Activated CD4-positive, CD25-positive, alpha-beta regulatory T cell treated with anti-CD3 and anti-CD28 coated beads, Interleukin-2, amount 50 U/mL, for 16 hours (primary cell): ENCODE measurements around the gene EP300.

ENCODE experiments used
- DNase-seq: peaks from one replicate; pipeline ENCODE4 v3.0.0-alpha.2; 2020; ENCODE audit warnings: low read depth, low spot score

EP300 gene

DNA sequence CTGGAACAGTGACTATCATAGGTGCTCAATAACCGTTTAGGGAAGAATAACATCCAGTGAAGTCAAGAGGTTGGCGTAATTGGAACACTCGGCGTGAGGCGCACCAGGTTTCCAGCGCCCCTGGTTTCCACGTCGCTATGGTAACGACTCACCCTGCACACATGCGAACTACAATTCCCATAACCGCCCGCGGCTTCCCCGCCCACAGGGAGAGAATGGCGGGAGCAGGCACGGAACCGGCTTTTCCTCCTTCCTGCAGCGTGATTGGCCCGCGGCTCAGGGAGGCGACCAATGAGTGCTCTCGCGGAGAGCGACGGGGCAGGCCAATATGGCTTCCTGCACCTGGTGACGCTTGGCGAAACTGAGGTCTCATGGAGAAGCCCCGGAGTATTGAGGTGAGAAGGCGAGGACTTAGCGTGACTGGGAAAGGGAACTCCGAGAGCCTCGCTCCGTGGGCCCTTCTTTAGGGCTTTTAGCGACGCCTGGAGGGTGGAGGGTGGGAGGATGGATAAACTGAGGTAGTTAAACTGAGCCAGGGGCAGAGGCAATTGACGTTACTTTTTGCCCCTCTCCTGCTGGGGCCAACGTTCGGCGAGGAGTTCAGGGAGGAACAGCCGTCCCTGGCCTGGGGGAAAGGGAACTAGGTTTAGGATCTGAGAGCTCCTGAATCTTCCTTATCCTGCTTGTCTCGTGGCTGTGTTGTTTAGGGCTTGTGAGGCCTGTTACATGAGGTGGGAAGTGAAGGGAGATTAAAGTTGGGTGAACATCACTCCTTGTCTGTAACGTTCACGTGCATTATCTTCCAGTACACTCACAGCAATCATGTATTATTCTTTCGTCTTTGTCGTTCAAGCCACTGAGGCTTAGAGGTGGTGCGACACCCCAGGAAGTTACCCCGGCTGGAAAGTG lies 112.9 kb downstream of the EP300 start, which contains the start of gene L3MBTL2:
L3MBTL2 (plus strand) TSS at position 321 of the 909 bp plus-strand sequence; CDS start at position 372, 51 bp downstream.
- DNase-seq = peak; percentile 98

DNA sequence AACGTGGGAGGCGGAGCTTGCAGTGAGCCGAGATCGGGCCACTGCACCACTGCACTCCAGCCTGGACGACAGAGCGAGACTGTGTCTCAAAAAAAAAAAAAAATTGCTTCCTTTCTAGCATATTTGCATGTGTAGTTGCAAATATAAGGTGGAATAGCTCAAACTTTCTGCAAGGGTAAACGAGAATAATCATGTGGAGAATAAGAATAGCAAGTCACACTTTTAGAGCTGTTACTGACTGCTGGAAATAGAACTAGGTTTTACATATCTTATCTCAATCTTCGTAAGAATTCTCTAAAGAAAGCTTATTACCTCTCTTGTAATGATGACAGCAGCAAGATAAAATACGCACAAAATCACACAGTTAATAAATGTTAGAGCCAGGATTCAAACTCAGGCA lies 114.3 kb downstream of the EP300 start:
- DNase-seq = no peak

DNA sequence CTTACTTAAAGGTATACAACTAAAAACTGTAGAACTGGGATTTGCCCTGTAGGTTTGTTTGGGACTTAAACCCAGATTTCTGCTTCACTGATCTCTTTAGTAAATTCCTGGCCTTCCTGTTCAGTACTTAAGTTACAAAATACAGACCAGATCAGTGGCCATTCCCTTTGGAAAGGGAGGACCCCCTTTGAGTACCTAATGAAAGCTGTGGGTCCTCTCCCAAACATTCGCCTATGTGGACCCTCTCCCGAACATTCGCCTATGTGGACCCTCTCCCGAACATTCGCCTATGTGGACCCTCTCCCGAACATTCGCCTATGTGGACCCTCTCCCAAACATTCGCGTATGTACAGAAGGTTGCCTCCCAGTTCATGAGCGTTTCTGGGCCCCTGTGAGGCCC lies 123.0 kb downstream of the EP300 start:
- DNase-seq = no peak

DNA sequence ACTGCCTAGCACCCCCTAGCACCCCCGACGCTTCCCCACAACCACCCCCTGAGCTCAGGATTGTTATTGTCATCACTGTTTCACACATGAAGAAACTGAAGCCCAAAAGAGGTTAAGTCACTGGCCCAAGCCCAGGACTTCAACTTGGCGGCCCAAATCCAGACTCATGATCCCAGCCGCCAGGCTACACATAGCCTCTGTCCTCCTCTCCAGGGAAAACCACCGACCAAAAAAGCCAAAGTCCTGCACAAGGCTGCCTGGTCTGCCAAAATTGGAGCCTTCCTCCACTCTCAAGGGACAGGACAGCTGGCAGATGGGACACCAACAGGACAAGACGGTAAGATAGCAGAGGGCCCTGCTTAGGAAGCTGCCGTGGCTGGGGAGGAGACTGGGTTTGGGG lies 123.5 kb downstream of the EP300 start:
- DNase-seq = no peak

DNA sequence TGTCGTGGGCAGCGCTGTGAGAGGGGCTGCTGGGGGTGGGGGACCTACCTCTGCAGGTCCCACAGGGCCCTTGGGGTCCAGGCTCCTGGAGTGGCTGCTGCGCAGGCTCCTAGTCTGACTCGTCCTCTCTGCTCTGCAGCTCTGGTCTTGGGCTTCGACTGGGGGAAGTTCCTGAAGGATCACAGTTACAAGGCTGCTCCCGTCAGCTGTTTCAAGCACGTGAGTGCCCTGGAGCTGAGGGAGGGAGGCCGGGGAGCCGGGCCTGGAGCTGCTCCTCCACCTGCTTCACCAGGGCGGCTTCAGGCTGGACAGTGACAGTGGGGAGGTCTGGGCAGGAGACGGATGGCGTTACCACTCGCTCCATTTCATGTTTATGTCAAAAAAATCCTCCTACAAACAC lies 124.6 kb downstream of the EP300 start:
- no peak for DNase-seq

DNA sequence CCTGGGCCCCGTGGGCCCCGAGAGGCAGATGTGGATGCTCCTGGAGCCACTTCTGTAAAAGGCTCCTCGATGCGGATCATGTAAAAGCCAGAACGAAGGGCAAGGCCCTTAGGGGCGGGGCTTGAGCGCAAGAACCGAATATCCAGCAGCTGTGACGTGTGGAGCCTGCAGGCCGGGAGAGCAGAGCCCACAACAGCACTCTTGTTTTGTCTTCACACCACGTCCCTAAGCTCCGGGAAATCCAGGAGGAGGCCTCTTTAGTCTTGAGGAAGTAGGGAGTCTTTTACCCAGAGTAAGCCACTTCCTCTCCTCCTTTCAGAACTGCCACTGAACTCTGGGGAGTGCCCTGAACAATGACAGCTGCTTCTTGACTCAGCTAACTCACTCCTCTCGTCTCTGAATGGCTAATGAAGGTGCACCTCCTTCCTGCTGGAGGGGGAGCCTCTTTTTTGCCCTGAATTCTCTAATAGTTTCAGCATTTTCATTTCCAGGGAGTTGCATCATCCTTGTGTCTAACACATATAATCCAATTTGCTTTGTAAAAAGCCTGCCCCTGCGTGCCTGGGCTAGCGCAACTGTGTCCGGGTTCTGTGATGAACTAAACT lies 125.3 kb downstream of the EP300 start:
- DNase-seq = no peak

DNA sequence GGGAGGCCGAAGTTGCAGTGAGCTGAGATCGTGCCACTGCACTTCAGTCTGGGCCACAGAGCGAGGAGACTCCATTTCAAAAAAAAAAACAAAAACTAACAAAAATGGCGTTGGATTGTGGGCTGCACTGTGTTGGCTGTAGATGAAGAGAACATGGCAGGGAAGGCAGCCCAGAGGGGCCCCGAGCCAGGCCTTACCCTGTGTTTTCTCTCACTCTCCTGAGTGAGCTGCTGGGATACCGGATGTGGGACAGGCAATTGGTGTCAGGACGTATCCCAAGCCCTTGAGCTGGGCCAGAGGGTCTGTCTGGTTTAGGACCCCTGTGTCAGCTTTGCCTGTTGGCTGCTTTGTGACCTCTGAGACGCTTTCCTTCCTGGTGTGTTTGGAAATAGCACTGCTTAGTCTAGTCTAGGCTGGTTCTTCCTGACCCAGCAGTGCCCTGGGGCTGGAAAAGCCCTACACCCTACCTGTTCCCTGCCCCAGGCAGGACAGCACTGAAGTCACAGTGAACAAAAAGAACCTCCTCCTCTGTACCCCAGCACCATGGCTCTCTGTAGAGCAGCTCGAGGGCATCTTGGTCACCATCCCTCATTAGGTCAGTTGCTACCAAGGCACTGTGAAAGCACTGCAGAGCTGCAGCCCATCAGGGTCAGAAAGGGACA lies 130.6 kb downstream of the EP300 start:
- no peak for DNase-seq

DNA sequence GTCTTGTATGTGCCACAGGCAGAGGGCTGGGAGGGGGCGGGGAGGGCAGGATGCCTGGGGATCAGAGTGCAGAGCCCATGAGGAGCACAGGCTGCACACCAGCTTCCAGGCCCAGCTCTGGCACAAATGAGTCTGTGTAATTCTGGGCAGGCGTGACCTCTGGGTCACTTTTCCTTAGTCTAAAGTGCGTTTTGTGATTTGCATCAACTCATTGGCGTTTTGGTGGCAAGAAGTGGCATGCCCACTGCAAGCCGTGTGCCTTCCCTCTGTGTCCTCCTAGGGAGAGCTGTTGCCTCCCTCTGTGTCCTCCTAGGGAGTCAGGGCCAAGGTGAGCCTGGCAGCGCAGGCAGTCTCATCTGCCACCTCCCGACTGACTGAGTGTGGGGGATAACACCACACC lies 131.1 kb downstream of the EP300 start:
- DNase-seq = no peak

DNA sequence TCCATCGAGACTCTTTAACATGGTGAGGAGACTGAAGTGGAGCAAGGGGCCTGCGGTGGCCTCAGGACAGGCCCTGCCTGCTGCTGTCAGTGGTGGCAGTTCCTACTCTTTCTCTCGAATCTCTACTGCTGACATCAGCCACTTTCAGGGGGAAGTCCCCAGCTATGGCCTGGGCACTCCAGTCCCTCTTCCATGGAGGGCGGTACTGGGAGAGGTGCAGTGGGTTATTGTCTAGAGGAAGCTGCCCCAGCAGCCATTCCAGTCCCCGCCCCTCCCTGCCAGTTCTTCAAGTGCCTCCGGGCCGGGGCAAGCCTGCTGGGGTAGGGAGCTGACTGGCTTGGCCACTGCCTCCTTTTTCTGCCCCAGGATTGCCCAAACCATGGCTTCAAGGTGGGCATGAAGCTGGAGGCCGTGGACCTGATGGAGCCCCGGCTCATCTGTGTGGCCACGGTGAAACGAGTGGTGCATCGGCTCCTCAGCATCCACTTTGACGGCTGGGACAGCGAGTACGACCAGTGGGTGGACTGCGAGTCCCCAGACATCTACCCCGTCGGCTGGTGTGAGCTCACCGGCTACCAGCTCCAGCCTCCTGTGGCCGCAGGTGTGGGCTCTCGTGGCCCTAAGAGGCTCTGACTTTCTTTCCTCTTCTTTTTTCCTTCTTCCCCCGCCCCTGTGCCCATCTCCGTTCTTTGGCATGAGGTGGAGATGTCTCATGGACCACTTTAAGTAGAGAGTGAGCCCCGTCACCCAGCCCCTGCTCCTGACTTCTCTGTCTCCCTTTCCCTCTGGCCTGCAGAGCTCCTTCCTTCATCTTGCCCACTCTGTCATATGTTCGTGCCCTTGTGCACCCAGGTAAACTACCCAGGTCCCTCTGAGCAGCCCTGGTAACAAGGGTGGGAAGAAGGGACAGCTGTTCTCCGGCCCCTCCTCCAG lies 134.6 kb downstream of the EP300 start:
- no peak for DNase-seq

DNA sequence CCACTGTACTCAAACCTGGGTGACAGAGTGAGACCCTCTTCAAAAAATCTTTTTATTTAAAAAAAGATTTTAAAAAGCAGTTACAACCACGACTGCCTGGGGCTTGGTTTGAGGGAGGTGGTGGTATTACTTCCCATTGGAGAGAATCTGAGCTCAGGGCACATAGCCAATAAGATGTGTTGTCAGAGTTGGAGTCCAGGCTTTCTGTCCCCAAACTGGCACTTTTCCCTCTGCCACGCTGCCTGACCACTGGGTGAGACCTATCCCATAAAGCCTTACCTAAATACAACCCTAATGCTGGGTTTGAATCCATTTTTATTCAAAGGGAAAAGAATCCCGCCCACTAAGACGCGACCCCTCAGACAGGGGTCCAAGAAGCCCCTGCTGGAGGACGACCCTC lies 136.8 kb downstream of the EP300 start:
- DNase-seq = no peak
